GM19452 (cell line): ENCODE results near the gene PFN1.

Experiments used
- ATAC-seq: cut with Tn5 transposase; IDR thresholded peaks from one replicate; pipeline ENCODE4 v1.9.1; 2021; ENCODE audit not compliant: unreplicated experiment

The PFN1 gene

DNA sequence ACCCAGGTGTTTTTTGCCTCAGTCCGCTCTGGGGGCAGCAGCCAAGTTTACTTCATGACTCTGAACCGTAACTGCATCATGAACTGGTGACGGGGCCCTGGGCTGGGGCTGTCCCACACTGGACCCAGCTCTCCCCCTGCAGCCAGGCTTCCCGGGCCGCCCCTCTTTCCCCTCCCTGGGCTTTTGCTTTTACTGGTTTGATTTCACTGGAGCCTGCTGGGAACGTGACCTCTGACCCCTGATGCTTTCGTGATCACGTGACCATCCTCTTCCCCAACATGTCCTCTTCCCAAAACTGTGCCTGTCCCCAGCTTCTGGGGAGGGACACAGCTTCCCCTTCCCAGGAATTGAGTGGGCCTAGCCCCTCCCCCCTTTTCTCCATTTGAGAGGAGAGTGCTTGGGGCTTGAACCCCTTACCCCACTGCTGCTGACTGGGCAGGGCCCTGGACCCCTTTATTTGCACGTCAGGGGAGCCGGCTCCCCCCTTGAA is 51.1 kb downstream of the PFN1 start:
- no peak for ATAC-seq

GRCh38 chr17:4896332-4897197 is 51.8 kb downstream of the PFN1 start:
- ATAC-seq = no peak

- no peak for ATAC-seq
Observed at GRCh38 chr17:4895657-4896331, 52.5 kb downstream of the PFN1 start.
